Stimulated activated CD8-positive, alpha-beta memory T cell treated with anti-CD3 and anti-CD28 coated beads, Interleukin-4, amount 100 ng/mL, for 1 hour (primary cell): Measurements from ENCODE around the gene ZNF362.
"Not testable (repeated sequence)": the region's sequence is repeated elsewhere in the genome, so short reads cannot be mapped to it uniquely, and the experiment has no call there.

Experiments
- DNase-seq, 2 donors: peaks; one replicate each; pipeline ENCODE4 v3.0.0-alpha.2; 2020; ENCODE audit warnings: low read depth in 2 of 2, low spot score in 1 of 2

ZNF362 gene

GRCh38 chr1:33302325-33302724 is 46.0 kb downstream of the ZNF362 start:
- DNase-seq = no peak

GRCh38 chr1:33305016-33305415 is 48.7 kb downstream of the ZNF362 start:
- DNase-seq = no peak

- DNase-seq = no peak
These were observed 49.7 kb downstream of the ZNF362 start for GRCh38 chr1:33305816-33306652.

- DNase-seq = no peak
These were observed 50.6 kb downstream of the ZNF362 start for GRCh38 chr1:33306653-33307493.

GRCh38 chr1:33307494-33307864 is 51.2 kb downstream of the ZNF362 start:
- DNase-seq = no peak

- not testable (repeated sequence) for DNase-seq
These were observed 53.1 kb downstream of the ZNF362 start for GRCh38 chr1:33309351-33309750.

GRCh38 chr1:33310702-33311101 is 54.4 kb downstream of the ZNF362 start:
- no peak for DNase-seq

- DNase-seq = no peak
These were observed 55.6 kb downstream of the ZNF362 start for GRCh38 chr1:33311706-33312412.

- DNase-seq = no peak
These were observed 56.1 kb downstream of the ZNF362 start for GRCh38 chr1:33312413-33312749.

GRCh38 chr1:33314416-33314815 is 58.1 kb downstream of the ZNF362 start:
- DNase-seq = no peak

GRCh38 chr1:33316601-33317000 is 60.3 kb downstream of the ZNF362 start:
- DNase-seq = no peak

GRCh38 chr1:33317354-33317753 is 61.1 kb downstream of the ZNF362 start:
- DNase-seq = no peak

- DNase-seq = no peak
These were observed 61.7 kb downstream of the ZNF362 start for GRCh38 chr1:33317946-33318345.

- no peak for DNase-seq
These were observed 63.1 kb downstream of the ZNF362 start for GRCh38 chr1:33319186-33319948.

- no peak for DNase-seq
These were observed 63.8 kb downstream of the ZNF362 start for GRCh38 chr1:33319949-33320618.

- no peak for DNase-seq
These were observed 64.4 kb downstream of the ZNF362 start, which contains the start of gene A3GALT2 for GRCh38 chr1:33320619-33321165. A3GALT2 (minus strand) TSS chr1:33321098; CDS start chr1:33321098, 0 bp downstream.

GRCh38 chr1:33321178-33321577 is 64.9 kb downstream of the ZNF362 start:
- DNase-seq = no peak

GRCh38 chr1:33322109-33322508 is 65.8 kb downstream of the ZNF362 start:
- DNase-seq = no peak

GRCh38 chr1:33322870-33323585 is 66.7 kb downstream of the ZNF362 start:
- DNase-seq = no peak
